DOHH2 (cell line): ENCODE data around the gene PHRF1.

Experiments used
- H3F3A ChIP-seq: fragments of 200-600 bp; sonication (generic), shearing (Covaris generic); 2 replicates; pipeline ENCODE4 v1.6.0; 2016; ENCODE audit warnings: antibody characterized with exemption, mild to moderate bottlenecking; ENCODE audit not compliant: control insufficient read depth, insufficient read depth
- H3K27ac ChIP-seq: fragments of 200-600 bp; sonication (generic); 2 replicates; pipeline ENCODE4 v1.5.1; 2014; ENCODE audit warnings: low read depth, mild to moderate bottlenecking, low read length, moderate library complexity
- H3K27me3 ChIP-seq: fragments of 200-600 bp; sonication (generic); 2 replicates; pipeline ENCODE4 v1.6.1; 2014; ENCODE audit warnings: mild to moderate bottlenecking, low read length, mixed read lengths; ENCODE audit not compliant: control insufficient read depth
- H3K36me3 ChIP-seq: fragments of 200-600 bp; sonication (generic); 2 replicates; pipeline ENCODE4 v1.6.1; 2014; ENCODE audit warnings: mild to moderate bottlenecking, low read length, moderate library complexity, mixed read lengths; ENCODE audit not compliant: control insufficient read depth
- H3K4me1 ChIP-seq: fragments of 200-600 bp; sonication (generic); 2 replicates; pipeline ENCODE4 v1.6.1; 2014; ENCODE audit warnings: mild to moderate bottlenecking, low read length, mixed read lengths; ENCODE audit not compliant: control insufficient read depth
- H3K4me2 ChIP-seq: fragments of 200-600 bp; sonication (generic); 2 replicates; pipeline ENCODE4 v1.6.0; 2014; ENCODE audit warnings: mild to moderate bottlenecking, low read length, moderate library complexity
- H3K4me3 ChIP-seq: fragments of 200-600 bp; sonication (generic); 2 replicates; pipeline ENCODE4 v1.5.1; 2014; ENCODE audit warnings: mild to moderate bottlenecking, low read length, mixed read lengths
- H3K79me2 ChIP-seq: fragments of 200-600 bp; sonication (generic); 2 replicates; pipeline ENCODE4 v1.6.1; 2014; ENCODE audit warnings: mild to moderate bottlenecking, low read length, mixed read lengths; ENCODE audit not compliant: control insufficient read depth
- H3K9me2 ChIP-seq: fragments of 200-600 bp; sonication (generic); replicated peaks from 2 replicates; pipeline ENCODE4 v1.6.1; 2014; ENCODE audit warnings: mild to moderate bottlenecking, low read length, mixed read lengths; ENCODE audit not compliant: control insufficient read depth
- H3K9me3 ChIP-seq: fragments of 200-600 bp; sonication (generic); 2 replicates; pipeline ENCODE4 v1.6.1; 2014; ENCODE audit warnings: antibody characterized with exemption, low read length, mixed read lengths; ENCODE audit not compliant: control insufficient read depth, insufficient read depth
- H4K20me1 ChIP-seq: fragments of 200-600 bp; sonication (generic); 2 replicates; pipeline ENCODE4 v1.6.0; 2014; ENCODE audit warnings: low read depth, mild to moderate bottlenecking, antibody characterized with exemption, low read length, moderate library complexity; ENCODE audit not compliant: control insufficient read depth, insufficient read depth
- CTCF ChIP-seq: fragments of 200-600 bp; sonication (generic); IDR thresholded peaks from one replicate; pipeline ENCODE4 v1.5.1; 2014; ENCODE audit warnings: antibody characterized with exemption, mild to moderate bottlenecking, low read depth, low read length; ENCODE audit not compliant: poor library complexity, severe bottlenecking
- EZH2phosphoT487 ChIP-seq: fragments of 200-600 bp; sonication (generic); IDR thresholded peaks from 2 replicates; pipeline ENCODE4 v1.6.1; 2017; ENCODE audit warnings: borderline replicate concordance, mild to moderate bottlenecking, antibody characterized with exemption, low read length, moderate library complexity, mixed read lengths

Gene PHRF1

GRCh38 chr11:596374-596773 is 20.1 kb downstream of the PHRF1 start:
- peaks cover 10% of the 10 kb centered on the region for H3K79me2 ChIP-seq
- H3K27ac ChIP-seq: no peak overlapping the region
- H3K27me3 ChIP-seq: no peaks in the 10 kb centered on the region
- no peaks in the 10 kb centered on the region for H3K9me3 ChIP-seq
- no peaks in the 10 kb centered on the region for H3K9me2 ChIP-seq
- peaks cover 81% of the 10 kb centered on the region for H3K36me3 ChIP-seq
- H3K4me3 ChIP-seq: no peak overlapping the region
- no peaks in the 10 kb centered on the region for H3K4me1 ChIP-seq
- H4K20me1 ChIP-seq: 0 out of 2 replicates have a peak, but pooled peaks cover 4% of the 10 kb centered on the region
- no peaks in the 10 kb centered on the region for H3F3A ChIP-seq
- TF ChIP-seq CTCF: no peak
- no peak for TF ChIP-seq EZH2phosphoT487
- H3K4me2 ChIP-seq: no peak overlapping the region

GRCh38 chr11:597166-597725 is 21.0 kb downstream of the PHRF1 start:
- H3K36me3 ChIP-seq: peaks cover 85% of the 10 kb centered on the region
- no peaks in the 10 kb centered on the region for H3K27me3 ChIP-seq
- H3K4me1 ChIP-seq: no peaks in the 10 kb centered on the region
- no peaks in the 10 kb centered on the region for H3K9me2 ChIP-seq
- no peaks in the 10 kb centered on the region for H3F3A ChIP-seq
- TF ChIP-seq EZH2phosphoT487 (no peak), CTCF (peak; percentile 19)
- no peak overlapping the region for H3K4me3 ChIP-seq
- H3K79me2 ChIP-seq: peaks cover 10% of the 10 kb centered on the region
- 0 out of 2 replicates have a peak, but pooled peaks cover 4% of the 10 kb centered on the region for H4K20me1 ChIP-seq
- no peak overlapping the region for H3K27ac ChIP-seq
- H3K9me3 ChIP-seq: no peaks in the 10 kb centered on the region
- no peak overlapping the region for H3K4me2 ChIP-seq

- no peaks in the 10 kb centered on the region for H3F3A ChIP-seq
- H3K9me2 ChIP-seq: no peaks in the 10 kb centered on the region
- no peaks in the 10 kb centered on the region for H3K4me1 ChIP-seq
- no peak overlapping the region for H3K4me3 ChIP-seq
- no peak overlapping the region for H3K27ac ChIP-seq
- H3K27me3 ChIP-seq: no peaks in the 10 kb centered on the region
- H4K20me1 ChIP-seq: 0 out of 2 replicates have a peak, but pooled peaks cover 4% of the 10 kb centered on the region
- H3K36me3 ChIP-seq: peaks cover 82% of the 10 kb centered on the region
- peaks cover 10% of the 10 kb centered on the region for H3K79me2 ChIP-seq
- H3K4me2 ChIP-seq: no peak overlapping the region
- no peak for TF ChIP-seq CTCF
- TF ChIP-seq EZH2phosphoT487: no peak
- H3K9me3 ChIP-seq: no peaks in the 10 kb centered on the region
Measured at GRCh38 chr11:598005-598680, 21.9 kb downstream of the PHRF1 start.
